OCI-LY7 (cell line): ENCODE measurements around the gene COL4A1.

Experiments used
- CTCF ChIP-seq: fragments of 200-600 bp; sonication (generic); conservative IDR thresholded peaks from 2 replicates; pipeline ENCODE4 v1.5.1; 2014; ENCODE audit warnings: mild to moderate bottlenecking, antibody characterized with exemption, low read length, moderate library complexity, mixed read lengths
- EZH2phosphoT487 ChIP-seq: fragments of 200-600 bp; sonication (generic); IDR thresholded peaks from 2 replicates; pipeline ENCODE4 v1.6.1; 2018; ENCODE audit warnings: low read depth, borderline replicate concordance, mild to moderate bottlenecking, mixed run types, antibody characterized with exemption, low read length, moderate library complexity, mixed read lengths

- TF ChIP-seq CTCF (no peak), EZH2phosphoT487 (no peak)
Observed at GRCh38 chr13:110125613-110126272, 181.2 kb downstream of the COL4A1 start.
